SKM-1 (cell line): ENCODE data around the gene TMEM263.
"Not testable (repeated sequence)": the region's sequence is repeated elsewhere in the genome, so short reads cannot be mapped to it uniquely, and the experiment has no call there.

Source experiments
- DNase-seq: peaks from one replicate; lab custom pipeline; 2025; ENCODE audit not compliant: unreplicated experiment; lab: John Stamatoyannopoulos, UW

TMEM263 gene

DNA sequence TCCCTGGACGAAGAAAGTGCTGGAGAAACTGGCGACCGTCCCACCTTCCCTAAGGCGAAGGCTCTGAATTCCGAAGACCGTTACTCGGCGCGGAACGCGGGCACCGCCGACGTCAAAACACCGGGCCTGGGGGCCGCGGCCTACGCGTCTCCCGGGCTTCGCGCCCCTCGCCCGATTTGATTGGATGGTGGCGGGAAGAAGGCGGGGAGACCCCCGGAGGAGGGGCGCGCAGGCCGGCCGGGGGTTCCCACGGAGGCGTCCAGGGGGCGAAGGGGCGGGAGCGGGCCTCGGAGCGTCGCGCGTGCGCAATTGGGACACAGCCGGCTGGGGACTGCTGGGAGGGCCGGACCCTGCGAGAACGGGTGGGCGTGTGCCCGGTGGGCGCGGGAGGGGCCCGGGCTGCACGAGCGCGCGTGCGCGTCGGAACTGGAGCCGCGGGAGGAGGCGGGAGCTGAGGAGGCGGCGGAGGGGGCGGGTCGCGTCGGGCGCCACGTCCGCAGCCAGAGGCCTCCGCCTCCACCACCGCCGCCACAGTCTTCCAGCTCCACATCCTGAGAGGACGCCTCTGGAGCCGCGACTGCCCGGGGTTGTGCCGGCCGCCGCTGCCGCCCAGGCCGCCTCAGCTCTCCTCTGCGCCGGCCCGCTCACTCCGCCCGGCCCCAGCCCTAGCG, at the start of gene TMEM263:
TMEM263 (plus strand) TSS at position 531 of the 671 bp plus-strand sequence. CDS start 11,210 bp downstream, outside the sequence.
- no peak for DNase-seq

DNA sequence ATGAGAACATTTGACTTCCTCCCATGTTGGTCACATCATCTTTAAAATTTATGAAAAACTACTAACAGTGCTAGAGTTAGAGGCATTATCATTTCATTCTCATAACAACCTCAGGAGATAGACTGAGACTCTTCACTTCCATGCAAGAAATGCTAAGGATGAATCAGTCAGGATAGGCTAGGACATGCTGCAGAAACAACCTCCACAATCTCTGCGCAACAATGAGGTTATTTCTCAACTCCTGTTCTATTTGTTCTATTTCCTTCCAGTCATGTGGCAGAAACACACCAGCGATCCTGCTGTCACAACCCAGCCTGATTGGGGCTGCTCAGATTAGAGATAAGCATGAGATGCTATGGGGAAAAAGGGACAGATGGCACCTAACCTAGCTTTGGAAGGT, 49.0 kb upstream of the TMEM263 start:
- no peak for DNase-seq

DNA sequence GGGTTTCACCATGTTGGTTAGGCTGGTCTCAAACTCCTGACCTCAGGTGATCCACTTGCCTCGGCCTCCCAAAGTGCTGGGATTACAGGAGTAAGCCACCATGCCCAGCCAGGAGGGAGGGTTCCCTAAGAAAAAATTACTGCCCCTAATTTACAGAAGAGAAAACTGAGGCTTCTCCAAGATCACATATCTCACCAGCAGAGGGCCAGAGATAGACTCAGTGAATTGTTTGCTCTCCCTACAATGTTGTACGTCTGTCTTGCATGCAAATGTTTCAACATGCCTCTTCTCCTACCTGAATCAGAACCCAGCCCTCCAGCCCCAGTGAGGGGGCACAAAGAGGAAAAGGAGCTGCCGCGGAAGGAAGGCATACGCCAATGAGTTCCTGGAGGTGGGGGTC, 48.3 kb upstream of the TMEM263 start:
- DNase-seq: no peak

DNA sequence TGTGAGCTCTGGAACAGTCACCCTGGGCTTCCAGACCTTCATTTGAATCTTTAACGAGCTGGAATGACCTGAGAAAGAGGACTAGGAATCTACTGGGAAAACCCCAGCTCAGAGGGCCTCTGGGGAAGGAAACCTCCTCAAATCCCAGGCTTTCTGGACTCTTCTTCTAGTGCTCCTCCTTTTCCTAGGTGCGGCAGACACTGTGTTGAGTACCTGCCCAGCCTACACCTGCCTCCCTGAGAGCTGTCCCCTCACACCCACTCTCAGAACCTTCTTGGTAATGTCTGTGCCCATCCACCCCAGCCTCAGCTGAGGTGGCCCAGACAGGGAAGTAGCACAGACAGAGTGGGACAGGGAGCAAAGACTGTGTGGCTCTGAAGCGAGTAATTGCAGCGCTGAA, 47.9 kb upstream of the TMEM263 start:
- no peak for DNase-seq

DNA sequence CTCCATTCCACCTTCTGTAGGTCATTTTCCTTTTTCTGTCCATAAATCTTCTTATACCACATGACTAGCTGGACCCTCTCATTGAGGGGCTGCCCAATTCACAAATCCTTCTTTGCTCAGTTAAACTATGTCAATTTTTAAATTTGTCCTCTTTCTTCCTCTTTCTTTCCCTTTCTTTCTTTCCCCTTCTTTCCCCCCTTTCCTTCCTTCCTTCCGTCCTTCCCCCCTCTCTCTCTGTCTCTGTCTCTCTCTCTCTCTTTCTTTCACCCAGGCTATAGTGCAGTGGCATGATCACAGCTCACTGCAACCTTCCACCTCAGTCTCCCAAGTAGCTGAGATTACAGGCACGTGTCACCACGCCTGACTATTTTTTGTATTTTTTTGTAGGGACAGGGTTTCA, 47.1 kb upstream of the TMEM263 start:
- DNase-seq: no peak

DNA sequence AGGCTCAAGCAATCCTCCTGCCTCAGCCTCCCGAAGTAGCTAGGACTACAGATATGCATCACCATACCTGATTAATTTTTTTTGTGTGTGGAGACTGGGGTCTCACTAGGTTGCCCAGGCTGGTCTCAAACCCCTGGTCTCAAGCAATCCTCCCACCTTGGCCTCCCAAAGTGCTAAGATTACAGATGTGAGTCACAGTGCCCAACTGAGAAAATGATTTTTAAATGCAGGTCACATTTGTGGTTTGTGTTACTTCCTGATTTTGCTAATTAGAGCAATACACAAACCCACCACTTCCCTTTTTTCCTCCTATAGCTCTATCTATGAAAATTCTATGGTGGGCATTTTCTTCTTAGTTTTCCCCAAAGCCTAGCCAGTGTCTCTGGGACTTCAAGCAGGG, 45.5 kb upstream of the TMEM263 start:
- DNase-seq: peak; percentile 30

DNA sequence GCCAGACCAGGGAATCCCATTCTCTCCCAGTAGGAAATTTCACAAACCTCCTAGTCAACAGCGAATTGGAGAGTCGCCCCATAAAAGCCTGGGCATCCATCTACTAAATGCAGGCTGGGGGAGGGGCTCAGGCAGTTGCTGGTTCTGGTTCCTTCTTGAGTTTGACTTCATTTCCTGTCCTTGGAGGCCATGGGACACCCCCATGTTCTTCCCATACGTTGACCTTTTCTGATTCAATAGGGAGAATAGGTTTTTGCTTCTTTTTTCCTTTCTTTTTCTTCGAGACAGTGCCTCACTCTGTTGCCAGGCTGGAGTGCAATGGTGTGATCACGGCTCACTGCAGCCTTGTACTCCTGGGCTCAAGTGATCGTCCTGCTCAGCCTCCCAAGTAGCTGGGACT, 44.1 kb upstream of the TMEM263 start:
- no peak for DNase-seq

DNA sequence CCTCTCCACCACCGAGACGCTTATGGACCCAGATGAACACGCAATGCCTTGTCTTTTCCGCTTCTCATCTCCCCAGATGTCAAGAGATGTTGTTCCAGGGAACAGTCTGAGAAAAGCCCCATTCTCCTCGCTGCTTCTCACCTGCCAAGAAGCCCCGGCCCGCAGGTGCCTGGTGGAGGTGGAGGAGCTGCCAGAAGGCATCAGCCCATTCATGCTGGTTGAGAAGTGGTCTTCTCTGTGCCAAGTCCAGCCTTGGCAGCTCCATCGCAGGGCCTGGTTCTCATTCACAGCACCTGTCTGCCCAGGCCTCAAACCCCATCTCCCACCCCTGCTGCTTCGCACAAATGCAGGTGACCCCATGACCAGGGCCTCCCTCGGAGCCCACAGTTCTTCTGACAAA, 42.3 kb upstream of the TMEM263 start:
- no peak for DNase-seq

DNA sequence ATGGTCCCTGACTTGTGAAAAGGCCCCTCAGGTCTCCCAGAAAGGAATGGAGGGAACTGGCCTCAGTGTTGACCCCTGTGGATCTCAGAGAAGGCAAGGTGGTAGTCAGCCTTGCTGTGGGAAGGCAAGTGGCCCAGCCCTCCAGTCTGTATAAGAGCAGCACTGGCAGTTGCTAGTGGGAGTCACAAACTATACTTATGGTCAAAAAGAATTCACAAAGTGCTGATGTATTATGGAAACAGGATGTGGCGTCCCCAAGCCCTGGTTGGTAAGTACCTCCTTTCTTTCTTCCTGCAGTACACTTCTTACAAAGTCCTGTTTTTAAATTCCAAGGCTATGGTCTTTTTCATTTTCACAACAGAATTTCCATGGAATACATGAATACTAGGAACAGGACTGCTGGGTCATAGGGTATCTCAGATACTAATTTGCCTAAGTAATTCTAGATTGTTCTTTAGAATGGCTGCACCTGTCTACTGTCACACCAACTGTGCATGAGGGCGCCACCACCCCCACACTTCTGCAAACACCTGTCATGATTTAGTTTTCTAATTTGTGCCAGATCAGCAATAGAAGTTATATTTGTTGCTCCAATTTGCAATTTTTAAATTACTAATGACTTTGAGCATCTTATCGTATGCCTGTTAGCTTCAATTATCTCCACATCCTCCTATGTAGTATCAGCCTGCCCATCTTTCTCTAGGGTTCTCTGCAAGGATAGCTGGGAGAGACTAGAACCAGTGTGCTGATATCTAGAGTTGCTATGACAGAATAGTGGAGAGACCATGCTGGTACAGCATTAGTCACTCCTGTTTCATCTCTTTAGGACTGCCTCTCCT, 40.7 kb upstream of the TMEM263 start:
- no peak for DNase-seq

DNA sequence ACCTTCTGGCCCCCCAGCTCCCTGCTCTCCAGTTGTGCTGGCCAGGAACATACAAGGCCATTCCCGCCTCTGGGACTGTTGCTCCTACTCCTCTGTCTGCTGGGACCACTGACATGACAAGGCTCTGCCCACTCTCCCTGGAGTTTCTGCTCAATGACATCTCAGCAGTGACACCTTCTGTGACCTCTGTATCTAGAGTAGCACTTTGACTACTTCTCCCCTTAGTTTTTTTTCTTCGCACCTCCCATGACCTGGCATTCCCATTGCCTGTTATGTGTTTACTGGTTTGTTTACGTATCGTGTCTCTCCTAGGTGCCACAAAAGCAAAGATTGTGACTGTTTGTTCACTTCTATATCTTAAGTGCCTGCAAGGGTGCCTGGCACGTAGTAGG, 40.1 kb upstream of the TMEM263 start:
- DNase-seq: no peak

DNA sequence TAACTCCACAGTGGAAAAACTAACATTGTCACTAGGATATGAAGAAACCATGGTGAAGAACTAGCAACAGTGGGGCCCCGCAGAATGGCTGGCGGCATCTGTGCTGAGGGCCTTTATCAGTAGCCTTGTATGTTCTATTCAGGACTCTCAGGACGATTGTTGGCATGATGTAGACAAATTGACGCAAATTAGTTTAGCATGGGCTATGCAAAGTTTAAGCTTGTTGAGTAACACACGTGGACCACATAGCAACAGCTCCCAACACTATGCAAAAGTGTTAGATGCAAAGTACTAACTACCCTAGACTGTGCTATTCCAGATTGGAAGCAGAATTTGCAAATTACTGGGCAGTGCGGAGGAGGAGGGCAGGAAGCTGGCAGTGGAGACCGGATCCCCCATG, 38.2 kb upstream of the TMEM263 start:
- no peak for DNase-seq

DNA sequence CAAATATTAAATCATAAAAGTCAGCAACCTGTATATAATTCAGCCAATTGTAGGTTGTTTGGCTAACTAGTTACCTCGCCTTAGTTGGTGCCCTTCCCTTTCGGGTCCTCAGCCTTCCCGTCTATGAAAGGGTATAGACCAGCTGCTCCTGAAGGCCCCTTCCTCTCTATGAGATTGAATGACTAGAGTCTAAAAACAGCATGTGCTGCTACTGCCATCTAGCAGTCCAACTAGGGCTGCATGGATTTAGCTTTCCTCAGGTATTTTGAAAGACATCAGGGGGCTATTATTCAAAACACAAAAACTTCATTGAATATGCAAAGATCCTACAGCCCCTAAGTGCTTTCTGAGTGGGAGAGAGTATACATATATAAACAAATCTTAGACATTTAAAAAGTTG, 37.0 kb upstream of the TMEM263 start:
- DNase-seq: no peak

DNA sequence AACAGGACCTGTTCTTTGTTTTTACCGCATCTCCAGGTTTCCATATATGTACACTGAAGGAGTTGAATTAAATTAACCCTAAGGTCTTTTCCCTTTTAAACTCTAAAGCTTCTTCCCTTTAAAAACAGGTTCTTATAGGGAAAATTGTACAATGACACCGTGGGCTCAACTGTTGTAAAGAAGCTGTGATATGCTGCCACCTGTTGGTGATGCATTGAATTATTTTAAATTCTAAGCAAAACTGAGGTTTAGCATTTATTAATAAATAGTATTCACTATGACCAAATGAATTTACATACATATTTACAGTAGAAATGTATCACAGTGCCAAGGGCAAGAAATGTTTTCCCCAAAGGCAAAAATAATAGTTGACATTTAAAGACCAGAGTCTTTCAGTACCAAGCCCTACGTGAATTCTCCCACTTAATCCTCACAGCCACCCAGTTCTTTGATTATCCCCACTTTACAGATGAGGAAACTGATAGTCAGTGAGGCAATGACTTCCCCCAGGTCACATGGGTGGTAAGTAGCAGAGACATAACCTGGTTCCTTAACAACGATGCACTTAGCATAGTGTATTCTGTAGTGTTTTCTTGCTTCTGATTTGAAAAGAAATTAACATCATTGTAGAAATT, 35.7 kb upstream of the TMEM263 start:
- peak; percentile 1 for DNase-seq

DNA sequence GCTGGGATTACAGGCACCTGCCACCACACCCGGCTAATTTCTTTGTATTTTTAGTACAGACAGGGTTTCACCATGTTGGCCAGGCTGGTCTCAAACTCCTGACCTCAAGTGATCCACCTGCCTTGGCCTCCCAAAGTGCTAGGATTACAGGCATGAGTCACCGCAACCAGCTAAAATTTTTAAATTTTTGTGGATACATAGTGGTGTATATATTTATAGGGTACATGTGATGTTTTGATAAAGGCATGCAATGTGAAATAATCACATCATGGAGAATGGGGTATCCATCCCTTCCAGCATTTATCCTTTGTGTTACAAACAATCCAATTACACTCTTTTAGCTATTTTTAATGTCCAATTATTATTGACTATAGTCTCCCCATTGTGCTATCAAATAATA, 33.7 kb upstream of the TMEM263 start:
- not testable (repeated sequence) for DNase-seq

DNA sequence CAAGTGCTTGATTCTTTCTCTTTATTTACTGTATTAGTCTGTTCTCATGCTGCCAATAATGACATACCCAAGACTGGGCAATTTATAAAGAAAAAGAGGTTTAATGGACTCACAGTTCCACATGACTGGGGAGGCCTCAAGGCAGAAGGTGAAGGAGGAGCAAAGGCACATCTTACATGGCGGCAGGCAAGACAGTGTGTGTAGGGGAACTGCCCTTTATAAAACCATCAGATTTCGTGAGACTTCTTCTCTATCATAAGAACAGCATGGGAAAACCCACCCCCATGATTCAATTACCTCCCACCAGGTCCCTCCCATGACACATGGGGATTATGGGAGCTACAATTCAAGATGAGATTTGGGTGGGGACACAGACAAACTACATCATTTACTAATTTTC, 32.1 kb upstream of the TMEM263 start:
- not testable (repeated sequence) for DNase-seq

DNA sequence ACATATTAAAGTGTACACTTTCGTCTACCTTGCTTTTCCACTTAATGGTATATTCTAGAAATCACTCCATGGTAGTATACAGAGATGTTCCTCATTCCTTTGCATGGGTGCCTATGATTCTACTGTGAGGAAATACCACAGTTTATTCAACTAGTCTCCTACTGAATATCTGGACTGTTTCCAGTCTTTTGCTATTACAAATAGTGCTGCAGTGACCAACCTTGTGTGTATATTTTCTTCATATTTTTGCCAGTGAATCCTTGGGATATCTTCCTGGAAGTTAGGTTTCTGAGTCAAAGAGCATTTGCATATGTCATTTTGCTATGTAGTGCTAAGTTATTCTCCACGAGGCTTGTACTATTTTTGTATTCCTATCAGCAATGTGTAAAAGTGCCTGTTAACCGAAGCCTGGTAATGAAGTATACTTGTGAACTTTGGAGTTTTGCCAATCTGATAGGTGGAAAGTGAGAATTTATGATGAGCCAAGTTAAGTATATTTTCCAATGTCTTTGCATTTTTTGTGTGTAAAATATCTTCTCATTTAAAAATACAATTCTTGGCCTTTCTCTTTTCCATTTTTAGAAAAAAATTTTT, 31.3 kb upstream of the TMEM263 start:
- no peak for DNase-seq

DNA sequence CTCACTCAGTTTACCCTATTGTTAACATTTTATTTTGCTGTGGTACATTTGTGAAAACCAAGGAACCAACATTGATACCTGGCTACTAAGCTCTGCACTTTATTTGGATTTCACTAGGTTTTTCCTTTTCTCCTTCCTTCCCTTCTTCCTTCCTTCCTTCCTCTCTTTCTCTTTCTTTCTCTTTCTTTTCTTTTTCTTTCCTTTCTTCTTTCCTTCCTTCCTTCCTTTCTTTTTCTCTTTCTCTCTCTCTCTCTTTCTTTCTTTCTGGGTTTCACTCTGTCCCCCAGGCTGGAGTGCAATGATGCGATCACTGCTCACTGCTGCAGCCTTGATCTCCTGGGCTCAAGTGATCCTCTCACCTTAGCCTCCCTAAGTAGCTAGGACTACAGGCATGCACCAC, 29.1 kb upstream of the TMEM263 start:
- DNase-seq: no peak

DNA sequence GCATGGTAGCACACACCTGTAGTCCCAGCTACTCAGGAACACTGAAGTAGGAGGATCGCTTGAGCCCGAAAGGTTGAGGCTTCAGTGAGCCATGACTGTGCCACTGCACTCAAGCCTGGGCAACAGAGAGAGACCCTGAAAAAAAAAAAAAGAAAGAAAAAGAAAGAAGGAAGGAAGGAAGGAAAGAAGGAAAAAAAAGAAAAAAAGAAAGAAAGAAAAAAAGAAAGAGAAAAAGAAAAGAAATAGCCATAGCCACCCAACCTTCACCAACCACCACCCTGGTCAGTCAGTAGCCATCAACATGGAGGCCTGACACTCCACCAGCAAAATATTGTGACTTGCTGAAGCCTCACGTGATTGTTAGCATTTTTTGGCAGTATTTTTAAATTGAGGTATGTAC, 21.4 kb upstream of the TMEM263 start:
- DNase-seq: no peak

DNA sequence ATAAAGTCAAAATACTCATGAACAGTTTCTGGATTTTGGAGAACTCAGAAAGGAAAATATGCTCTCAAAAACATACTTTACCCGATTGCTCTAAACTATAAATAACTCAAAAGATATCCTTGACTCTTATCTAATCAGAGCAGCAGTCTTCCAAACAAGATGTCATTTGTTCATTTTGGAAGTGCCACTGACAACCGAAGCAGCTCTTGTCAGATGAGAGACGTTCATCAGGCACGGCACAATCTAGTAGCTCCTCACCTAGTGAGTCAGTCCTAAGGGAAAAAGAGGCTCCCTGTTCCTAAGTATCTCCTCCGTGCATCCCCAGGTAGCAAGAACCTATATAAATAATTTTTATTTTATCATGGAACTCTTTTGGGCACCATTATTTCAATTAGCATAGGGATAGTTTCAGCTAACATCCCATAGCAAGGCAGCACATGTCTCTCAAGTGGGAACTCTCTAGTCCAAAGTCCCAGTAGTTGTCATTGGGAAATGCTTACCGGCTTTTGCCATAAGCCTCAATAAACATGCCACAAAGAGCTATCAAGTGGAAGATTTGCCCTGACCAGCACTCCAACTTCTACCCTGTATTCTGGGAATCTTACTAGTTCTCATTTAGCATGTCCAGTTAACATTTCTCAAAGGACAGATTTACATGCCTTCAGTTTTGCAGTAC, 14.1 kb upstream of the TMEM263 start:
- no peak for DNase-seq

DNA sequence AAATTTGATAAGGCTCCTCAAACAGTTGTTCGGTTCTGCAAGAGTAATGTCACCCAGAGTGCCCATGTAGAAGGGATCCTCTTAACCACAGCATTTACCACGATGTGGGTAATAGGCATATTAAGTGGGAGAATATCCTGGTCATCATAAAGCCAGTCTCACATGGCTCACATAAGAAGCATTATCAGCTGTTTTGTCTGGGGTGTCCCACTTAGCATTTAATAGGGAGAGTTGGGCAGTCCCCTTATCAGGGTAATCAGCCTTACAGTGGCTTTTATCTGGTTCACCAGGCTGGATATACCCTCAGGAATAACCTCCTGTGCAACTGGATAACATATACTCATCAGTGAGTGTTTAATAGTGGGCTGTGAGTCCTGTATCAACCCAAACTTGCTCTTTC, 12.9 kb upstream of the TMEM263 start:
- DNase-seq: no peak

DNA sequence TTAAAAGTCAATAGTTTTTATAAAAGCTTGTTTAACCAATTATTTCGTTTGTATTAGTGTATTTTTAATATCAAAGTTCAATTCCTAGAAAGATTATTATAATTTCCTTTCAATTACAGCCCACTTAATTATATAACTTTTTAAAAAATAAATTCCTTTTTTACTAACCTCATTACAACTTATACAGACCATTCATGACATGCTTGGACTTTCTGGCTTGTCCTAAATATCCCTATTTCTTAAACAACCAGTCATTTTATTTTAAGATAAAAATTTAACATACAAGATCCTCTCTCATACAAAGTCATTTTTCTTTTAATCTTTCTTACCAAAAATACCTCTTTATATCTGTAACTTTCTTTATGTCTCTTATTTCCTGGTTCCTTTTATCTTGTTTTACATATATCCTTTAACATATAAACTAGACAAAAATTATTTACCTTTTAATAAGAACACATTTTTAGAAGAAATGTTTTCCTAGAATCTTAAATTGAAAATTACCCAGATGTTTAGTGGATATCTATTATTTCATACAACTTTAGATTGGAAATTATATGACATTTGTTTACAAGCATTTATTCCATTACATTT, 10.4 kb upstream of the TMEM263 start:
- DNase-seq: no peak
